HG02938 (cell line): Measurements from ENCODE around the gene EIF2A.
A peak's percentile ranks its signal among the peaks of the same experiment; 100 is the strongest.

ENCODE experiments used
- ATAC-seq: cut with Tn5 transposase; IDR thresholded peaks from one replicate; pipeline ENCODE4 v1.9.1; 2021; ENCODE audit warnings: mild to moderate bottlenecking, moderate library complexity; ENCODE audit not compliant: unreplicated experiment

The EIF2A gene

GRCh38 chr3:150631515-150632221, 85.1 kb downstream of the EIF2A start:
- ATAC-seq: no peak

GRCh38 chr3:150635076-150635475, 88.5 kb downstream of the EIF2A start:
- no peak for ATAC-seq

- peak; percentile 74 for ATAC-seq
Observed at GRCh38 chr3:150635526-150635925, 88.9 kb downstream of the EIF2A start.
